ENCODE results near the gene NRXN3. TPM values are rescaled to one million over a fixed set of nuclear protein-coding genes. Genes with fewer than 3 reads are reported as not detected.

The NRXN3 gene
- total and polyA plus RNA-seq, 7 donors, result 0.06 to 0.74 (median 0.15) TPM

DNA sequence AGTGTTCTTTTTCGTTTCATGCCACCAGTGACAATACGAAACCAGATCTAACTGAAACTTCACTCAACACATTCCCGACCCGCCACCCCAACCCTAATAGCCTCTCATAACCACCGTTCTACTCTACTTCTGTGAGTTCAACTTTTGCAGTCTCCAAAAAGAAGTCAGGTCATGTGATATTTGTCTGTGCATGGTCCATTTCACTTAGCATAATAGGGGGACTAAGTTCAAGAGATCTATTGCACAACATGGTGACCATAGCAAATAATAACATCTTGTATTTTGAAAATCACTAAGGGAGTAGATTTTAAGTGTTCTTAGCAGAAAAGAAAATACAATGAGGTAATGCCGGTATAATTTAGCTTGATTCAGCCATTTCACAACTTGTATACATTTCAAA is 1664.7 kb downstream of the NRXN3 start:
- DNase-seq, result no peak
- ATAC-seq, result no peak
- Histone ChIP-seq H3K27me3 (ENCODE audit: insufficient read depth in 3 of 3, low read length in 2 of 3) (no peaks in the 10 kb centered on the region), H3K4me3 (no peak overlapping the region), H3K9me3 (no peaks in the 10 kb centered on the region), H3K27ac (no peak overlapping the region), H3K36me3 (ENCODE audit: insufficient read depth in 1 of 2, low read depth in 1 of 2) (no peaks in the 10 kb centered on the region), H3K4me1 (no peaks in the 10 kb centered on the region)
- TF ChIP-seq, protein P1, sequence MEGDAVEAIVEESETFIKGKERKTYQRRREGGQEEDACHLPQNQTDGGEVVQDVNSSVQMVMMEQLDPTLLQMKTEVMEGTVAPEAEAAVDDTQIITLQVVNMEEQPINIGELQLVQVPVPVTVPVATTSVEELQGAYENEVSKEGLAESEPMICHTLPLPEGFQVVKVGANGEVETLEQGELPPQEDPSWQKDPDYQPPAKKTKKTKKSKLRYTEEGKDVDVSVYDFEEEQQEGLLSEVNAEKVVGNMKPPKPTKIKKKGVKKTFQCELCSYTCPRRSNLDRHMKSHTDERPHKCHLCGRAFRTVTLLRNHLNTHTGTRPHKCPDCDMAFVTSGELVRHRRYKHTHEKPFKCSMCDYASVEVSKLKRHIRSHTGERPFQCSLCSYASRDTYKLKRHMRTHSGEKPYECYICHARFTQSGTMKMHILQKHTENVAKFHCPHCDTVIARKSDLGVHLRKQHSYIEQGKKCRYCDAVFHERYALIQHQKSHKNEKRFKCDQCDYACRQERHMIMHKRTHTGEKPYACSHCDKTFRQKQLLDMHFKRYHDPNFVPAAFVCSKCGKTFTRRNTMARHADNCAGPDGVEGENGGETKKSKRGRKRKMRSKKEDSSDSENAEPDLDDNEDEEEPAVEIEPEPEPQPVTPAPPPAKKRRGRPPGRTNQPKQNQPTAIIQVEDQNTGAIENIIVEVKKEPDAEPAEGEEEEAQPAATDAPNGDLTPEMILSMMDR (IDR thresholded peaks at IDR 0.05), result no peak
- intact Hi-C loops (cut with DNase I), result no loop called here
- 83 to 92% (median 90%) methylated on average over 6 of the region's 6 CpGs for WGBS, 3 donors

- no peak overlapping the region for H3K4me3 ChIP-seq
- TF ChIP-seq, protein P1 (IDR thresholded peaks at IDR 0.05), result no peak
- intact Hi-C loops (cut with DNase I), result no loop called here
- WGBS, 3 donors, result 54 to 70% (median 67%) methylated on average over 1 of the region's 1 CpG
- no peaks in the 10 kb centered on the region for H3K27me3 ChIP-seq (ENCODE audit: insufficient read depth in 3 of 3, low read length in 2 of 3)
- H3K4me1 ChIP-seq, result no peaks in the 10 kb centered on the region
- H3K36me3 ChIP-seq (ENCODE audit: insufficient read depth in 1 of 2, low read depth in 1 of 2), result no peaks in the 10 kb centered on the region
- no peaks in the 10 kb centered on the region for H3K9me3 ChIP-seq
- H3K27ac ChIP-seq, result no peak overlapping the region
- ATAC-seq, result no peak
- no peak for DNase-seq
Observed at GRCh38 chr14:79836577-79836976, 1666.4 kb downstream of the NRXN3 start.

- ATAC-seq (no peak), DNase-seq (no peak)
- H3K4me3 ChIP-seq, result no peak overlapping the region
- H3K36me3 ChIP-seq (ENCODE audit: insufficient read depth in 1 of 2, low read depth in 1 of 2), result no peaks in the 10 kb centered on the region
- no peaks in the 10 kb centered on the region for H3K4me1 ChIP-seq
- no peaks in the 10 kb centered on the region for H3K27me3 ChIP-seq (ENCODE audit: insufficient read depth in 3 of 3, low read length in 2 of 3)
- WGBS, 3 donors, result 90 to 93% (median 90%) methylated on average over 2 of the region's 2 CpGs
- intact Hi-C loops (cut with DNase I), result no loop called here
- TF ChIP-seq, protein P1 (IDR thresholded peaks at IDR 0.05), result no peak
- no peak overlapping the region for H3K27ac ChIP-seq
- H3K9me3 ChIP-seq, result no peaks in the 10 kb centered on the region
Observed at GRCh38 chr14:79837699-79838098, 1667.5 kb downstream of the NRXN3 start.

GRCh38 chr14:79840103-79840502 is 1669.9 kb downstream of the NRXN3 start:
- Histone ChIP-seq H3K4me1 (no peaks in the 10 kb centered on the region), H3K27me3 (ENCODE audit: insufficient read depth in 3 of 3, low read length in 2 of 3) (no peaks in the 10 kb centered on the region), H3K36me3 (ENCODE audit: insufficient read depth in 1 of 2, low read depth in 1 of 2) (no peaks in the 10 kb centered on the region), H3K9me3 (no peaks in the 10 kb centered on the region), H3K27ac (no peak overlapping the region), H3K4me3 (no peak overlapping the region)
- no peak for DNase-seq
- ATAC-seq, result no peak
- intact Hi-C loops (cut with DNase I), result no loop called here
- TF ChIP-seq, protein P1 (IDR thresholded peaks at IDR 0.05), result no peak

DNA sequence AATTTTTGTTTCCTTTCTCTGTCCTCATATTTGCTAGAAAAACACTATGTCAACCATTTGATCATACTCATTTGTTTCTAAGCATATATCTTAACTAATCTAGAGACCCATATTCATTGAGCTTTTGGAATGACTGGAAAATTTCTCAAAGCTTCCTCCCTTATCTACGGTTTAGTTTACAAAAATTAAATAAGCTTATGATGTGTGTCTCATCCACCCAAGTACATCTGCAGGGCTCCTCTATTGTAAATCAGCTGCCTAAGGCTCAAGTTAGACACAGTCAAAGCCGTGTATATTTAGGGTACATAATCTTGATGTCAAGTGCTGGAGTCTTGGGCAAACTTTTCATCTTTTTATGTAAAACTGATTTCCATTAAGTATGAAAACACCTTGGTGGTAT is 1670.7 kb downstream of the NRXN3 start:
- 34 to 58% (median 37%) methylated on average over 2 of the region's 2 CpGs for WGBS, 3 donors
- TF ChIP-seq, protein P1 (IDR thresholded peaks at IDR 0.05), result no peak
- DNase-seq, result no peak
- H3K9me3 ChIP-seq, result no peaks in the 10 kb centered on the region
- no peaks in the 10 kb centered on the region for H3K27me3 ChIP-seq (ENCODE audit: insufficient read depth in 3 of 3, low read length in 2 of 3)
- ATAC-seq, result no peak
- H3K27ac ChIP-seq, result no peak overlapping the region
- H3K4me3 ChIP-seq, result no peak overlapping the region
- intact Hi-C loops (cut with DNase I), result no loop called here
- no peaks in the 10 kb centered on the region for H3K36me3 ChIP-seq (ENCODE audit: insufficient read depth in 1 of 2, low read depth in 1 of 2)
- no peaks in the 10 kb centered on the region for H3K4me1 ChIP-seq

All from psoas muscle (tissue), 8 donors.